PFSK-1 (cell line): ENCODE measurements around the gene MRPL21.

Experiments used
- FOXP2 ChIP-seq: optimal IDR thresholded peaks from 2 replicates; pipeline ENCODE3; 2011; ENCODE audit warnings: borderline replicate concordance, control low read depth, inconsistent platforms; ENCODE audit not compliant: insufficient read depth; ENCODE audit errors: extremely low read length, extremely low read depth
- POLR2AphosphoS5 ChIP-seq: IDR thresholded peaks from 2 replicates; pipeline ENCODE4 v1.6.1; 2012; ENCODE audit warnings: low read depth, mild to moderate bottlenecking, control low read depth, low read length, moderate library complexity
- REST ChIP-seq, 2 experiments: IDR thresholded peaks; 2 replicates each; pipeline versions ENCODE4 v1.6.1 to v1.8.0; 2011 to 2012; ENCODE audit warnings: low read depth in 2 of 2, low read length in 2 of 2, control low read depth in 1 of 2, inconsistent platforms in 1 of 2, mild to moderate bottlenecking in 1 of 2, moderate library complexity in 1 of 2; ENCODE audit not compliant: insufficient read depth in 1 of 2

- no peak for TF ChIP-seq REST (IDR thresholded peaks at IDR 0.05; ENCODE audit: insufficient read depth in 1 of 2, low read depth in 2 of 2, low read length in 2 of 2)
- TF ChIP-seq POLR2AphosphoS5, result no peak
- TF ChIP-seq FOXP2, result no peak
Observed at GRCh38 chr11:68930991-68931855, 27.6 kb upstream of the MRPL21 start.
